Measurements from ENCODE around the gene SAE1.
A peak's percentile ranks its signal among the peaks of the same experiment; 100 is the strongest.

Gene SAE1

DNA sequence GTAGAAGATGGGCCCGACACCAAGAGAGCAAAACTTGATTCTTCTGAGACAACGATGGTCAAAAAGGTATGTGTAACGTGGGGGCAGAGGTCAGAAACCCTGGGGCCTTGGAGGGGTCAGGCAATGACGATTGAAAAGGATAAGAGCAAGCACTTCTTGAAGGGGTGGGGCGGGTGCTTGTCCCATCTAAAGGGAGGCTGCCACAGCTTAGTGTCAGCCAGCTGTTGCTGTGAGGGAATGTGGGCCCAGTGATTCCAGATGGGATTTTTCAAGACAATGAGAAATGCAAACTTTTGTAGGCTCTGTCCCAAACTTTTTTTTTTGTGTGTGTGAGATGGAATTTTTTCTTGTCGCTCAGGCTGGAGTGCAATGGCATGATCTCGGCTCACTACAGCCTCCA, 24.5 kb downstream of the SAE1 start:
- H3K9me3 ChIP-seq (ENCODE audit: control extremely low read depth in 1 of 5, control insufficient read depth in 4 of 5, insufficient read depth in 2 of 5, low read depth in 1 of 5, low read length in 4 of 5), result no peaks in the 10 kb centered on the region
- H3K27me3 ChIP-seq (replicated peaks in 2 of 5; ENCODE audit: control insufficient read depth in 4 of 5, insufficient read depth in 5 of 5, low read length in 4 of 5), result peaks cover 0 to 1% (median 0%) of the 10 kb centered on the region in 5 experiments
- DNase-seq, result no peak
- no peak overlapping the region for H3K27ac ChIP-seq (ENCODE audit: insufficient read depth in 1 of 2, low read depth in 1 of 2, low read length in 2 of 2, poor library complexity in 1 of 2, severe bottlenecking in 2 of 2)
- peaks cover 5 to 81% (median 44%) of the 10 kb centered on the region in 4 experiments for H3K36me3 ChIP-seq (ENCODE audit: control insufficient read depth in 4 of 4, insufficient read depth in 4 of 4, low read length in 3 of 4)
- 85% methylated on average over 5 of the region's 7 CpGs for WGBS (ENCODE audit: insufficient coverage)
- ChIA-PET POLR2A (interaction anchor here (0.6 to 1.2 kb wide), 2 partner anchors 101 to 445 kb away, joined by 3 to 5 read pairs; partner anchors contain the start of gene CCDC9), CTCF (interaction anchor here (1.1 to 7.6 kb wide), 3 partner anchors 56 to 90 kb away, joined by 3 to 28 read pairs (median 4); no protein-coding TSS in a partner anchor)
- H3K4me3 ChIP-seq (ENCODE audit: control insufficient read depth in 1 of 7, extremely low read depth in 1 of 7, insufficient read depth in 4 of 7, low read depth in 2 of 7, low read length in 6 of 7), result no peak overlapping the region
- peaks cover 20 to 31% (median 30%) of the 10 kb centered on the region in 4 experiments for H3K4me1 ChIP-seq (ENCODE audit: control extremely low read depth in 1 of 4, control insufficient read depth in 4 of 4, insufficient read depth in 4 of 4, low read length in 3 of 4)

DNA sequence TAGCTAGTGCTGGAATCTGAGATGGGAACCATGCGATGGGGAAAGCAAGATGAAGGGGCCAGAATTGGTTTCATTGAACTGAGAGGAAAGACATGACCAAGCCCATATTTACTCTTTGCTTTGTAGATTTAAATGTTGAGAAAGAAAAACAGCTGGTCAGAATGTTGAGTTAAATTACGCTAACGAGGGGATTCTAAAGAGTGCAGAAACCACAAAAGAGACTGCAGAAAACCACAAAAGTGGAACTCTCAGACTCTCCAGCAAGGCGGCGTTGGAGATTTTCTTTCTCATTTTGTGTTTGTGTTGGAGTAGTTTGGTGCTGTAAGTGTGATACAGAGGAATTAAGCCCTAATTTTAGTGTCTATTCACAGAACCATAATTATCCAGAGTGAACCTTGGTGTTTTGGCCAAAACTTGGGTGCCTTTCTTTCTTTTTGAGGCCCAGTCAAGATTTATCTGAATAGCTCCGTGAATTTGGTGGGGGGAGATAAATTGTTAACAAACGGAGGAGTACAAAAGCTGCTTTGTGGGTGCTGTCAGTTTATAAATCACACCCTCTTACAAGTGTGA, 26.3 kb downstream of the SAE1 start:
- Histone ChIP-seq H3K27me3 (replicated peaks in 2 of 5; ENCODE audit: control insufficient read depth in 4 of 5, insufficient read depth in 5 of 5, low read length in 4 of 5) (no peaks in the 10 kb centered on the region), H3K36me3 (ENCODE audit: control insufficient read depth in 4 of 4, insufficient read depth in 4 of 4, low read length in 3 of 4) (peaks cover 4 to 76% (median 38%) of the 10 kb centered on the region in 4 experiments), H3K4me1 (ENCODE audit: control extremely low read depth in 1 of 4, control insufficient read depth in 4 of 4, insufficient read depth in 4 of 4, low read length in 3 of 4) (peaks cover 20 to 31% (median 30%) of the 10 kb centered on the region in 4 experiments), H3K9me3 (ENCODE audit: control extremely low read depth in 1 of 5, control insufficient read depth in 4 of 5, insufficient read depth in 2 of 5, low read depth in 1 of 5, low read length in 4 of 5) (no peaks in the 10 kb centered on the region), H3K4me3 (ENCODE audit: control insufficient read depth in 1 of 7, extremely low read depth in 1 of 7, insufficient read depth in 4 of 7, low read depth in 2 of 7, low read length in 6 of 7) (peak overlapping the region in 1 of 7 experiments; percentile 23), H3K27ac (ENCODE audit: insufficient read depth in 1 of 2, low read depth in 1 of 2, low read length in 2 of 2, poor library complexity in 1 of 2, severe bottlenecking in 2 of 2) (no peak overlapping the region)
- ChIA-PET POLR2A (interaction anchor here (0.7 to 1.2 kb wide), 3 partner anchors 69 to 118 kb away, joined by 3 to 5 read pairs (median 5); no protein-coding TSS in a partner anchor), CTCF (interaction anchor here (0.9 to 7.6 kb wide), 8 partner anchors 9 to 234 kb away, joined by 3 to 28 read pairs (median 6); no protein-coding TSS in a partner anchor)
- peak; percentile 39 to 80 (median 77) for DNase-seq
- 20% methylated on average over 3 of the region's 7 CpGs for WGBS (ENCODE audit: insufficient coverage)

DNA sequence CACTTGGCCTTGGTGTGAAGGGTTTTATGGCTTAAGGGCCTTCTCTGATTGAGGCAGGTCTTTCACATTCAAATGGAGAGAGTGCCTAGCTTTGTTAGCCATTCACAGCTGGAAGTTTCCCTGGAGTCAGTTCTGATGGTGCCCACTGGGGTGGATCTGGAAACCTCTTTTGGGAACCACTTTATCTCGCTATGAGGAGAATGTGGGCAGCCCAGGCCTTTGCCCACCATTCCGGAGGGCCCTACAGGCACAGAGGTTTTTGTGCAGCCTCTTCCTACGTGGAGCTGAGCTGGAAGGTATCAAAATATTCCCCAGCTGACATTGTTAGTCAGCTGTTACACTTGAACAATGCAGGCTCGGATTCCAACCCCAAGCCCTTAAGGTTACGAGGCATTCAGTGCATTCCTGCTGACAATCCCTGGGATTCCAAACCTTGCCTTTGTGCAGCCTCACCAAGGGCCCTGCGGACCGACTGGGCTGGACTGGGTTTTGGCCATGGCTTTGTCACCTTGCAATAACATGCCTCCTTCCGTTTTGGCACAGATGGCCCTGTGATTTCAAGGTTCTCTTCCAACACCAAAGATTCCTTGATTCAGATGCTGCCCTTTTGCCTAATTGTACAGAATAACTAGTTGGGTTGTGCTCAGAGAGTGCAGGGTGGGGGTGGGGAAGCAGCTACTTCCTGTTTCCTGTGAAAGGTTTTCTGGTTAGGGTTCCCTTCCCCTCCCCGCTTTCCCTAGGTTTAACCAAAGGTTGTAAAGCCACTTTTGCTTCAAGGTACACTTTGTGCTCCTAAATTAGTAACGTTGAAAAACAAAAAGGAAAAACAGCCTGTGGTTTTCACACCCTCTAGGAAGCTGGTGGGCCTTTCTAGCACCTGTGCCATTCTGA, 27.0 kb downstream of the SAE1 start:
- Histone ChIP-seq H3K4me3 (ENCODE audit: control insufficient read depth in 1 of 7, extremely low read depth in 1 of 7, insufficient read depth in 4 of 7, low read depth in 2 of 7, low read length in 6 of 7) (peak overlapping the region in 3 of 7 experiments; percentile 11 to 31 (median 19)), H3K27me3 (replicated peaks in 2 of 5; ENCODE audit: control insufficient read depth in 4 of 5, insufficient read depth in 5 of 5, low read length in 4 of 5) (no peaks in the 10 kb centered on the region), H3K36me3 (ENCODE audit: control insufficient read depth in 4 of 4, insufficient read depth in 4 of 4, low read length in 3 of 4) (peaks cover 2 to 73% (median 31%) of the 10 kb centered on the region in 4 experiments), H3K9me3 (ENCODE audit: control extremely low read depth in 1 of 5, control insufficient read depth in 4 of 5, insufficient read depth in 2 of 5, low read depth in 1 of 5, low read length in 4 of 5) (no peaks in the 10 kb centered on the region), H3K27ac (ENCODE audit: insufficient read depth in 1 of 2, low read depth in 1 of 2, low read length in 2 of 2, poor library complexity in 1 of 2, severe bottlenecking in 2 of 2) (no peak overlapping the region), H3K4me1 (ENCODE audit: control extremely low read depth in 1 of 4, control insufficient read depth in 4 of 4, insufficient read depth in 4 of 4, low read length in 3 of 4) (peaks cover 20 to 31% (median 30%) of the 10 kb centered on the region in 4 experiments)
- CTCF ChIA-PET, result interaction anchor here (0.7 to 7.6 kb wide), 11 partner anchors 9 to 233 kb away, joined by 3 to 28 read pairs (median 5); no protein-coding TSS in a partner anchor
- DNase-seq, result peak; percentile 49 to 69 (median 64)
- POLR2A ChIA-PET, result interaction anchor here (0.9 kb wide), 1 partner anchor 71 kb away, joined by 5 read pairs; no protein-coding TSS in a partner anchor
- WGBS (ENCODE audit: insufficient coverage), result 56% methylated on average over 10 of the region's 10 CpGs

DNA sequence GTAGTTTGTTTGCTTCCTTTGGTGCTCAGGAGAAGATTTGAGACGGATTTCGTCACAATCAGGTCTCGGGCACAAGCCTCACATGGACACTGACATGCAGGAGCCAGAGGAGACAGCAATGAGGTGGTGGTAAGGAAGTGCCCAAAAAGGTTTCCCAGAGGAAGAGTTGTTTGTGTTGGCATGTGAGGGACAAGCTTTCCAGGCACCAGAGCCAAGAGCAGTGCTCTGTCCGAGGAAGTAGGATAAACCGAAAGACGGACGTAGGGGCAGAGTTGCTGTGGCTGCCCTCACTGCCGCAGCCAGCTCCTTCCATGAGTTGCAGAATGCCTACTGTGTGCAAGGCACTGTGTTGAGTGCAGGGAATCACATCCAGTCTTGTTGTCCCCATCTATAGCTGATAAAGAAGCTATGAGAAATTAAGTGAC, 27.7 kb downstream of the SAE1 start:
- CTCF ChIA-PET, result interaction anchor here (0.7 to 7.6 kb wide), 7 partner anchors 11 to 122 kb away, joined by 3 to 28 read pairs (median 4); no protein-coding TSS in a partner anchor
- Histone ChIP-seq H3K36me3 (ENCODE audit: control insufficient read depth in 4 of 4, insufficient read depth in 4 of 4, low read length in 3 of 4) (peaks cover 2 to 66% (median 24%) of the 10 kb centered on the region in 4 experiments), H3K4me1 (ENCODE audit: control extremely low read depth in 1 of 4, control insufficient read depth in 4 of 4, insufficient read depth in 4 of 4, low read length in 3 of 4) (peaks cover 20 to 31% (median 30%) of the 10 kb centered on the region in 4 experiments), H3K4me3 (ENCODE audit: control insufficient read depth in 1 of 7, extremely low read depth in 1 of 7, insufficient read depth in 4 of 7, low read depth in 2 of 7, low read length in 6 of 7) (peak overlapping the region in 4 of 7 experiments; percentile 1 to 31 (median 15)), H3K27ac (ENCODE audit: insufficient read depth in 1 of 2, low read depth in 1 of 2, low read length in 2 of 2, poor library complexity in 1 of 2, severe bottlenecking in 2 of 2) (no peak overlapping the region), H3K9me3 (ENCODE audit: control extremely low read depth in 1 of 5, control insufficient read depth in 4 of 5, insufficient read depth in 2 of 5, low read depth in 1 of 5, low read length in 4 of 5) (no peaks in the 10 kb centered on the region), H3K27me3 (replicated peaks in 2 of 5; ENCODE audit: control insufficient read depth in 4 of 5, insufficient read depth in 5 of 5, low read length in 4 of 5) (no peaks in the 10 kb centered on the region)
- POLR2A ChIA-PET, result no interaction called here
- 60% methylated on average over 8 of the region's 8 CpGs for WGBS (ENCODE audit: insufficient coverage)
- DNase-seq, result no peak

DNA sequence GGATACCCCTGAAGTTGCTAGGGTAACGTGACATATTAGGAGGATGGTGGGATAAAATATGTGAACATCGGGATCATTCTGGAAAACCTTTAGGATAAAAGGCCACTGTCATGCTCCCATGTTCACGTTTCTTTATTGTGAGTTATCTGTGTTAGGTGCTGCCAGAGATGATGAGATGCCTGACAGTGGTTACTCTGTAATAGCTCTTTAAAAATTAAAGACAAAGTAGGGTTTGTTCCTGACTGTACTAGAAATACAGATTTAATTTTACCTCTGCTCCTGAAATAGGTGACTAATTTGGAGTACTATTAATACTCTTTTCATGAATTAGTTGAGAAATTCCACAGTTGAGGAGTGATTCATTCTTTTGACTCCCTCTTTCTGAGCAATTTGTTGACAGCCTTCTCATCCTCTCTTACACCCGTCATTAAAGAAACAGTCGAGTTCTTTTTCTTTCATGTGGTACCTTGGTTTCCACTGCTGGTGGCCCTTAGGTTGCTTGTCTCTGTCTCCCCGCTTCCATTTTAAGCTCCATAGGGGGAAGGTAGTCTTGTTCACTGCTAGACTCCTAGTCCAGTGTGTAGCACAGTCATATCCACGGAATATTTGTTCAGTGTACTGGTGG, 28.4 kb downstream of the SAE1 start:
- no peak for DNase-seq
- ChIA-PET CTCF (interaction anchor here (1.0 to 7.6 kb wide), 6 partner anchors 9 to 123 kb away, joined by 3 to 28 read pairs (median 3); no protein-coding TSS in a partner anchor), POLR2A (no interaction called here)
- peaks cover 20 to 31% (median 30%) of the 10 kb centered on the region in 4 experiments for H3K4me1 ChIP-seq (ENCODE audit: control extremely low read depth in 1 of 4, control insufficient read depth in 4 of 4, insufficient read depth in 4 of 4, low read length in 3 of 4)
- H3K9me3 ChIP-seq (ENCODE audit: control extremely low read depth in 1 of 5, control insufficient read depth in 4 of 5, insufficient read depth in 2 of 5, low read depth in 1 of 5, low read length in 4 of 5), result no peaks in the 10 kb centered on the region
- no peak overlapping the region for H3K27ac ChIP-seq (ENCODE audit: insufficient read depth in 1 of 2, low read depth in 1 of 2, low read length in 2 of 2, poor library complexity in 1 of 2, severe bottlenecking in 2 of 2)
- H3K27me3 ChIP-seq (replicated peaks in 2 of 5; ENCODE audit: control insufficient read depth in 4 of 5, insufficient read depth in 5 of 5, low read length in 4 of 5), result no peaks in the 10 kb centered on the region
- WGBS (ENCODE audit: insufficient coverage), result 94% methylated on average over 5 of the region's 7 CpGs
- H3K4me3 ChIP-seq (ENCODE audit: control insufficient read depth in 1 of 7, extremely low read depth in 1 of 7, insufficient read depth in 4 of 7, low read depth in 2 of 7, low read length in 6 of 7), result no peak overlapping the region
- H3K36me3 ChIP-seq (ENCODE audit: control insufficient read depth in 4 of 4, insufficient read depth in 4 of 4, low read length in 3 of 4), result peaks cover 2 to 63% (median 19%) of the 10 kb centered on the region in 4 experiments

DNA sequence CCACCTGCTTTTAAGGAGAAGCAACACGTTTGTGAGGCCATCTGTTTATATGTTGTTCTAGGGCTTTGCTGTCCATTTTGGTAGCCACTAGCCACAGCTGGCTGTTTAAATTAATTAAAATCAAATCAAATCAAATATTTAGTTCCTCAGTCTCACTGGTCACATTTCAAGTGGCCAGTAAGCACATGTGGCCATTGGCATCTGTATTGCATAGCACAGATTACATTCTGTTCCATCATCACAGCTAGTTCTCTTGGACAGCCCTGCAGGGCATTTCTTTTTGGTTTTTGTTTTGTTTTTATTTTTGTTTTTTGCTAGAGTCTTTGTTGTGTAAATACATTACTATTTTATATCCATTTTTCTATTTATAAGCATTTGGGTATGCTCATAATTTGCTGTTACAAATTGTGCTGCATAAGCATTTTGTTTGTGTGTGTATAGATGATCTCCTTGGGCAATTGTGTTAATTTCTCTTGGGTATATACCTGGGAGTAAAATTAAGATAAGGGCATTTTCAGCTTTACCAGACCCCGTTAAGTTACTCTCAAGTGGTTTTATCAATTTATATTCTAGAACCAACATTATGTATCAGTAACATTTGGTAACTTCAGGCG, 31.3 kb downstream of the SAE1 start:
- Histone ChIP-seq H3K27me3 (replicated peaks in 2 of 5; ENCODE audit: control insufficient read depth in 4 of 5, insufficient read depth in 5 of 5, low read length in 4 of 5) (no peaks in the 10 kb centered on the region), H3K27ac (ENCODE audit: insufficient read depth in 1 of 2, low read depth in 1 of 2, low read length in 2 of 2, poor library complexity in 1 of 2, severe bottlenecking in 2 of 2) (no peak overlapping the region), H3K9me3 (ENCODE audit: control extremely low read depth in 1 of 5, control insufficient read depth in 4 of 5, insufficient read depth in 2 of 5, low read depth in 1 of 5, low read length in 4 of 5) (no peaks in the 10 kb centered on the region), H3K4me1 (ENCODE audit: control extremely low read depth in 1 of 4, control insufficient read depth in 4 of 4, insufficient read depth in 4 of 4, low read length in 3 of 4) (peaks cover 15 to 20% (median 19%) of the 10 kb centered on the region in 4 experiments), H3K36me3 (ENCODE audit: control insufficient read depth in 4 of 4, insufficient read depth in 4 of 4, low read length in 3 of 4) (peaks cover 5 to 53% (median 14%) of the 10 kb centered on the region in 4 experiments), H3K4me3 (ENCODE audit: control insufficient read depth in 1 of 7, extremely low read depth in 1 of 7, insufficient read depth in 4 of 7, low read depth in 2 of 7, low read length in 6 of 7) (no peak overlapping the region)
- ChIA-PET POLR2A (no interaction called here), CTCF (interaction anchor here (1.6 kb wide), 1 partner anchor 48 kb away, joined by 6 read pairs; no protein-coding TSS in a partner anchor)
- no peak for DNase-seq
- no CpG with 5 or more reads among the region's 3 CpGs for WGBS (ENCODE audit: insufficient coverage)
